Uterus (tissue), 2 donors: ENCODE data around the gene VPS18.

Experiments
- CTCF ChIP-seq, 4 experiments: fragments of 200-600 bp in 2 of 4; fragments of 450-650 bp in 2 of 4; sonication (generic) in 2 of 4; IDR thresholded peaks; one replicate each; pipeline ENCODE4 v1.5.1; 2016 to 2019; ENCODE audit warnings: antibody characterized with exemption in 4 of 4, mild to moderate bottlenecking in 2 of 4, moderate library complexity in 1 of 4
- POLR2A ChIP-seq, 2 donors: fragments of 450-650 bp; IDR thresholded peaks; one replicate each; pipeline ENCODE4 v1.6.1; 2016; ENCODE audit warnings: antibody characterized with exemption in 2 of 2, mild to moderate bottlenecking in 1 of 2, moderate library complexity in 1 of 2

- TF ChIP-seq CTCF (IDR thresholded peaks at IDR 0.05) (no peak), POLR2A (IDR thresholded peaks at IDR 0.05) (no peak)
Measured at GRCh38 chr15:40936709-40937666, 42.7 kb downstream of the VPS18 start.
